Medulla oblongata (tissue), 1 donor: ENCODE results near the gene C3orf22.

Source experiments
- DNase-seq: peaks from one replicate; pipeline ENCODE4 v3.0.0-alpha.2; 2015; ENCODE audit errors: extremely low spot score

C3orf22 gene

DNA sequence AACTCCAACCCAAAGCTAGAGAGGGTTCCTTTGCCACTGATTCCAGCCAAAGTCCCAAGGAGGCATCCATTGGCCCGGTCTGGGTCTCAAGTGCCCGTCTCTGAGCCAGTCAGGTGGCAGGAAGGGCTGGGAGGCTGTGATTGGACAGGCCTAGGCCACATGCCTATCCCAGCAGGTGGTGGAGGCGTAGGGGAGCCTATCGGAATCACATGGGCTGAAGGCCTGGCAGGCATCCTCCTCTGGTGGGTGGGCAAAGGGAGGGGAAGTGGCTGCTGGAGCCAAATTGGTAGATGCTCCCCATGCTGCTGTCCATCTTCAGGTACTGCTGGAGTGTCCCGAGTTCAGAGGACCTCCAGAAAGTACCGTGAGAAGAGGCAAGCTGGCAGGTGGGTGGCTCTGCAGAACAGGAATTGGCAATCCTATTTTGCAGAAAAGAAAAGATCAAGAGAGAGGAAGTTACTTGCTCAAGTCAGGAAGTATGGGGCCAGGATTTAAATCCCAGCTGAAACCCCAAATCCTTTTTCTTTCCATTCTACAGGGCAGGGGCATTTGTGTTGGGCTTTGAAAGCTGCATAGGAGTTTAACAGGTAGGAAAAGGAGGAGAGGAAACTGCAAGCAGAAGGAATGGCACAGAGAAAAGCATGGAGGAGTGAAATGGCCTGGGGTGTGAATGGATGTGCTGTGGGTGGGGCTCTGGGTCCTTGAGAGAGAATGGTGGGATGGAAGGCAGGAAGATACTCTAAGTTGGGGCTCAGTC is 31.1 kb downstream of the C3orf22 start:
- DNase-seq, result no peak

GRCh38 chr3:126527006-126527405 is 31.7 kb downstream of the C3orf22 start:
- DNase-seq, result no peak

DNA sequence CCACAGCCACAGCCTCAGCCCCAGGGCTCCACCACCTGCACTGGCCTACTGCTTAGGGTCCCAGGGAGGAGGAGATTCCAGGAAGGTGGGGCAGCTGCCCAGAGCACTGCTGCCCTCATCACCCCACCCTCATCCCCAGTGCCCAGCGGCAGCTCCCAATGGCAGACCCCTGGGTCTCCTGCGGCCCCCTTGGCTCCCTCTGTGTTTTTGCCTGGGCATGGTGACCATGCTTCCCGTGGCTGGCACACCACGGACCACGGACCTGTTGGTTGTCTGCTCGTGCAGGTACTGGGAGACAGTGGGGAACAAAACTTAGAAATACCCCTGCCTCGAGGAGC is 32.1 kb downstream of the C3orf22 start:
- DNase-seq, result no peak

DNA sequence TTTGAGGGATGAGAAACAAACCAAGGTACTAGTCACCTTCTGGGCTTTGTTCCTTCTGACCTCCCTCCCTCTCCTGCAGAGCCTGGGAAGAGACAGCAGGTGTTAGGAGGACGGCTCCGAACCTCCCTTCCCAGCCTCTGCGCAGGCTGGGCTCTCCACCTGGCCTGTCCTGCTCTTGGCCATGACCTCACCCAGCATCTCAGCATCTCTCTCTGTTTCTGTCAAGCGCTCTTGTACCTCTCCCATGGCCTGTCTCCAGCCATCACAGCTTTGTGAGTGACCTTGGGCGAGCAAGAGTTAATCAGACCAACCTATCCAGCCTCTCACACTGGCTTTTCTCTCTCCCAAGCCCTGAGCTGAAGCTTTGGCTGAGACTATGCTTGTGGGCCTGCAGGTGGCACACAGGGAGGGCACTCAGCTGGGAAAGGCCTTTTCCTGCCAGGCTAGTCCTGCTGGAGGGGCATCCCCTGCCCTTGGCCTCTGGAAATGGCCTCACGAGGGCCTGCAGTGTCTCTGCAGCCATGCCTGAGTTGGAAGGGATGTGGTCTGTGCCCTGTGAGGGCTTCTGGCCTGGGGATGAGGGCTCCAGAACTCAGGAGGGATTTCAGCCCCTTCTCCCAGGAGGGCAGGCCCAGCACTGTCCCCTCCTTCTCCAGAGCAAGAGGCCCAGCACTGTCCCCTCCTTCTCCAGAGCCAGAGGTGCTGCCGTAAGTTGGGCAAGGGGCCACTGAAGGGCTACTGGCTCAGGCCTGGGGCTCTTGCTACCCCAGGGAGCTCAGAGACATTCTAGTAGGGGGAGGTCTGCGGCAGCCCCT is 32.7 kb downstream of the C3orf22 start:
- no peak for DNase-seq

DNA sequence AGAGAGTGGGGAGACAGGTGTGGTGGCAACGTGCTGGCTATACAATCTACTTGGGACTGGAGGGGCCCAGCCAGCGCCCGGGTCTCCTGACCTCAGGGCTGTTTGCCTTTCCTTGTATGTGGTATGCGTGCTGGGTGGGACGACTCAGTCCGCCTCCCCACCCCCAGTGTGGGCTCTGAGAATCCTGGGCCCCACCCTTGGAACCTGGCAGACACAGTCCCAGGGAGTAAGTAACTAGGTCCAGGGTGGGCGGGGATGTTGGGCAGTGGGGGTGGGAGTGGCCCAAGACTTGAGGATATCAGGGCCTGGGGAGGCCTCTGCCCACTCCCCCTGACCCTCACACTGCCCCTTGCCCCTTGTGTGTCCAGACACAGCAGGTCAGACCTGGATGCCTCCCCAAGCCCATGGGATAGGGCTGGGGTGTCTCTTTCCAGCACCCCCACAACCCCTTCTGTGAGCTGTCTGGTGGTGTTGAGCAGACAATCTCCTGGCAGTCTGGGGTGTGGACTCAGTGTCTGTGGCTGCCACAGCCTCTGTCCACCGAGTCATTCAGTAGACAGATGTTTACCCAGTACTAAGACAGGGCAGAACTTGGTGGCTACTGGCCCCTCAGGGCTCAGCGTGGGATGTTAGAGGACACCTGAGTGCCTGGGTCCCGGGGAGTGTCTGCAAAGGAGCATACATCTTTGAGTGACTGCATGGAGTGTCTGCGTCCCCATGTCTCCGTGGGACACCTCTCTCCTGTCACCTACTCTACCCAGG is 33.5 kb downstream of the C3orf22 start:
- DNase-seq, result no peak

- no peak for DNase-seq
These were observed 34.2 kb downstream of the C3orf22 start for GRCh38 chr3:126524429-126524988.

- DNase-seq, result no peak
These were observed 34.8 kb downstream of the C3orf22 start, which contains the start of gene CHST13 for GRCh38 chr3:126523745-126524428. CHST13 (plus strand) TSS chr3:126524155; CDS start chr3:126524333, 178 bp downstream.

- DNase-seq, result peak; percentile 71
These were observed 36.4 kb downstream of the C3orf22 start for GRCh38 chr3:126522363-126522788.

DNA sequence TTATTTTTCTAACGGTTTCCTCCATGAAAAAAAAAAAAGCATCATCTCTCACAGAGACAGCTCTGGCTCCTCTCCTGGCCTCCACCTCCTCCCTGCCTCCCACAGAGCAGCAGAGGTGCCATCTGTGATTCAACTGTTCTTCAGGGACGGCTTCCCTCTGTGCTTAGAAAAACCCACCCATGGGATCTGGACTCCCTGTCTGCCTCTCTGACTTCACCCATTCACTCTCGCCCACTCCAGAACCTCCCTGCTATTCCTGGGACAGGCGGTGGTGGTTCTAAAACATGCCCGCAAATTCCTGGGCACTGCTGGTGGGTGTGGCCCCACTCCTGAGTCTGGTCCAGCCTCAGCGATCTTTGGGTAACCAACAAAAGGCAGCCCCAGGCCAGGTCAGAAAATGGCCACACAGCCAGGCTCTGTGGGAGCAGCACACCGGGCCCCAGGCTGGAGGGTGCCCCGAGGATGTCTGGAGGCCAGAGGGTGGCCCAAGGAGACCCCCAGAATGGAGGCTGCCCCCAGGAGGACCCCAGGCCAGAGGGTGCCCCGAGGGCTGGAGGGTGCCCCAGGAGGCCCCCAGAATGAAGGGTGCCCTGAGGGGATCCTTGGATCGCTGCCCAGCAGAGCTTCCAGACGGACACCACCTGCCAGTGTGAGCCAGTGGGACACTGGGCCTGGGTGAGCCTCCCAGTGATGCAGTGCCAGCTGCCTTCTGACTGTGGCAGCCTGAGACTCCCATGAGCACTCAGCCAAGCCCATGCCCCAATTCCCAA is 37.4 kb downstream of the C3orf22 start:
- DNase-seq, result no peak

DNA sequence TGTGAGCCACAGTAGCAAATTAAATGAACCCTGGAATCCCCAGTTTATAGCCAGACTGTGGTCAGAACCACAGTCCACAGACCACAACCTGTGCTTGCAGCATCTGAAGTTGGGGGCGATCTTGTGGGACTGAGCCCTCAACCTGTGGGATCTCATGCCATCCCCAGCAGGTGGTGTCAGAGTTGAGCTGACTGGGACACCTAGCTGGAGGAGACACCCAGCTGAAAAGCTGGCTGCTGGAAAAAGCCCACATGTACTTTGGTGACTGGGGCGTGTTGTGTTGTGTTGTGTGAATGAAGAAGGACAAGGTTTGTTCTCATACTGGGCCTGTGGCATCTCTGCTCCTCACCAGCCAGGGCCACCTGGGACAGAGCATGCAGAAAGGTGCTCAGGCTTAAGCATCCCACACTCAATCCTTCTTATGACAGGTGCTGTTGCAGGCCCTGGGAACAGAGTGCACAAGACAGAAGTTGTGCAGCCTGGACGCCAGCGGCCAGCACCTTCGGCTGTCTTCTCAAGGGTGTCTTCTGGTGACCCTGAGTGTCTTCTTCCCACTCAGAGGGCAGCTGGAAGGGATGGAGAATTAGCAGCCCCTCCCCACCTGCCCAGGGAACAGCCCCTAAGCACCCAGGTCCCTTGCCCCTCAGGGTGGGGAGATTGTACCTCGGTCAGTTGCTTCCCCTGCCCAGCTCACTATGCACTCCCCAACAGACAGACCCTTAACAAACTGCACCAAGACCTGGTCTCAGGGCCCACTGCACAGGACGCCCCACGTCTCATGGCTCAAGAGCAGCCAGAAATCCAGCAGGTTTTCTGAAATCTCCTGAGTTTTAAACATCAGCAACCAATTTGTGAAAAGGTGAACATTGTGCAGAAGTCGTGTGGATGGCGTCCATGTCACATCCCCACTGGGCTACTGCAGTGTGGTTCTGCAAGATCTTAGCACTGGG is 39.0 kb downstream of the C3orf22 start:
- no peak for DNase-seq

- no peak for DNase-seq
These were observed 40.0 kb downstream of the C3orf22 start for GRCh38 chr3:126518779-126519177.

DNA sequence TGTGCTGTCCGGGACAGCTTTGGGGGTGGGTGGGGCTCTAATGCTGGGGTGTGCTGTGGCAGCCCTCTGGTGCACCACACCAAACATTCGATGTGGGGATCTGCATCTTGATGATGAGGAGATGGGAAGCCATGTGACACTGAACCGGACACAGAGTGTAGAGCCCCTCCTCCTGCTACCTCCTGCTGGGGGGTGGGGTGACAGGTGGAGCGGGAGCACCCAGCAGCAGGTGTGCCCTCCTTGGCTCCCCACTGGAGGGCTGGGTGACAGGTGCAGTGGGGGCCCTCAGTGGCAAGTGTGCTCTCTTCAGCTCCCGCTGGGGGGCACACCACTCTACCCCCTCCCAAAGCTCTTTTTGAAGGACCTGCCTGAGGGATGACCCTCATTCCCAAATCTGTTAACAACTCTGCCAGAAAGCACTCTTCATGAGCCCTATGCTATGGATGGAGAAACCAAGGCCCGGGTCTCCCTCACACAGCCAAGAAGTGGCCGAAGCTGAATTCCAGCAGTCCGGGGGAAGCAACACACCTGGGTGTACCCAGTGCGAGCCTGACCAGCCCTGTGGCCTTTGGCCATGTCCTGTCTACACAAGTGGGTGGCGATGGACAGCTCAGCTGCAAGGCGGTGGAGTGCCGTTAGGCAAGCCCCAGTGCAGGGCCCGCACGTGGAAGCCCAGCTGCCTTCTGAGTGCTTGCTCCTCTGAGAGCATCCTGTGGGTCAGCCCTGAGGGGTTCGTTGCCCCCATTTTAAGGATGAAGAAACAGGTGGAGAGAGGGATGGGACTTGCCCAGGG is 40.5 kb downstream of the C3orf22 start:
- DNase-seq, result no peak

- DNase-seq, result no peak
These were observed 41.3 kb downstream of the C3orf22 start, which contains the start of gene UROC1 for GRCh38 chr3:126517291-126517951. UROC1 (minus strand) TSS chr3:126517773; CDS start chr3:126517719, 54 bp downstream.

DNA sequence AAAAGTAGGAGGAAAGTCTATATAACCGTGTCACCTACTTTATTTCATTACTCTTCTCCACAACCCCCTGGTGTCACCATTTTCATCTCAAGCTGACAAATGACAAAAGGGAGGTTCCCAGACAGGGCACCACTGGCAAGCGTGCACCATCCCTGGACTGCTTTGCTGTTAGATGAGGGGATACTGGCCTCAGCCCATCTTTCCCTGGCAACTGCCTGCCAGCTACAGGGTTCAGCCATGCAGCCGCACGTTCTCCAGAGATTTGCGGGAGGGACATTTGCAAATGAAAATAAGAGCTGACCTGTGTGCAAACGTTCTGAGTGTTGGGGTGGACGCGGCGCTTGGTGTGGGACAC is 41.8 kb downstream of the C3orf22 start:
- no peak for DNase-seq

- DNase-seq, result no peak
These were observed 42.4 kb downstream of the C3orf22 start for GRCh38 chr3:126516152-126516935.

GRCh38 chr3:126515066-126515706 is 43.5 kb downstream of the C3orf22 start:
- no peak for DNase-seq

- DNase-seq, result no peak
These were observed 44.6 kb downstream of the C3orf22 start for GRCh38 chr3:126514161-126514560.
